Astrocyte (in vitro differentiated cells and primary cell): Measurements from ENCODE around the gene DENND4B. TPM values are rescaled to one million over a fixed set of nuclear protein-coding genes. Genes with fewer than 3 reads are reported as not detected.

ENCODE experiments used
- DNase-seq: peaks from one replicate; pipeline ENCODE4 v3.0.0-alpha.2; 2010; ENCODE audit warnings: low read depth
- FAIRE-seq: peaks from 2 replicates; lab custom pipeline; 2011; peaks lifted over from hg19 to GRCh38; lab: Jason Lieb, UNC
- H2AFZ ChIP-seq: 2 replicates; pipeline ENCODE4 v1.6.0; 2012; ENCODE audit warnings: low read depth, low read length, inconsistent platforms
- H3K27ac ChIP-seq: 2 replicates; pipeline ENCODE4 v1.5.1; 2011; ENCODE audit warnings: low read depth, low read length, inconsistent platforms
- H3K27me3 ChIP-seq: 2 replicates; pipeline ENCODE4 v1.6.0; 2011; ENCODE audit warnings: low read length, inconsistent platforms; ENCODE audit not compliant: insufficient read depth
- H3K36me3 ChIP-seq: 2 replicates; pipeline ENCODE4 v1.5.1; 2011; ENCODE audit warnings: low read length, inconsistent platforms; ENCODE audit not compliant: insufficient read depth
- H3K4me1 ChIP-seq: 2 replicates; pipeline ENCODE4 v1.5.1; 2011; ENCODE audit warnings: low read length, inconsistent platforms; ENCODE audit not compliant: insufficient read depth
- H3K4me2 ChIP-seq: 2 replicates; pipeline ENCODE4 v1.6.0; 2012; ENCODE audit warnings: low read length, inconsistent platforms
- H3K4me3 ChIP-seq: 2 replicates; pipeline ENCODE4 v1.5.1; 2011; ENCODE audit warnings: low read depth, mild to moderate bottlenecking, low read length, inconsistent platforms; ENCODE audit not compliant: insufficient read depth
- H3K79me2 ChIP-seq: 2 replicates; pipeline ENCODE4 v1.6.0; 2012; ENCODE audit warnings: mild to moderate bottlenecking, low read length, inconsistent platforms; ENCODE audit not compliant: insufficient read depth
- H3K9ac ChIP-seq: 2 replicates; pipeline ENCODE4 v1.6.0; 2012; ENCODE audit warnings: mild to moderate bottlenecking, low read length, inconsistent platforms
- H3K9me3 ChIP-seq: 2 replicates; pipeline ENCODE4 v1.5.1; 2012; ENCODE audit warnings: low read depth, mild to moderate bottlenecking, low read length, inconsistent platforms; ENCODE audit not compliant: insufficient read depth
- H4K20me1 ChIP-seq: 2 replicates; pipeline ENCODE4 v1.6.0; 2012; ENCODE audit warnings: low read length, inconsistent platforms; ENCODE audit not compliant: insufficient read depth
- H3K27ac Mint-ChIP-seq: one replicate; pipeline ENCODE4 v1.8.0; 2021; ENCODE audit warnings: mild to moderate bottlenecking, mixed read lengths; ENCODE audit not compliant: unreplicated experiment
- H3K27me3 Mint-ChIP-seq: one replicate; pipeline ENCODE4 v1.8.0; 2021; ENCODE audit warnings: low read depth, mixed read lengths; ENCODE audit not compliant: unreplicated experiment
- H3K36me3 Mint-ChIP-seq: one replicate; pipeline ENCODE4 v1.8.0; 2021; ENCODE audit warnings: low read depth, mixed read lengths; ENCODE audit not compliant: unreplicated experiment
- H3K4me1 Mint-ChIP-seq: one replicate; pipeline ENCODE4 v1.8.0; 2021; ENCODE audit warnings: low read depth, mixed read lengths; ENCODE audit not compliant: unreplicated experiment
- H3K4me3 Mint-ChIP-seq: one replicate; pipeline ENCODE4 v1.8.0; 2021; ENCODE audit warnings: mild to moderate bottlenecking, moderate library complexity, mixed read lengths; ENCODE audit not compliant: unreplicated experiment
- H3K9me3 Mint-ChIP-seq: one replicate; pipeline ENCODE4 v1.8.0; 2021; ENCODE audit warnings: mild to moderate bottlenecking, mixed read lengths; ENCODE audit not compliant: unreplicated experiment
- EZH2 ChIP-seq: IDR thresholded peaks from 2 replicates; pipeline ENCODE4 v1.6.1; 2012; ENCODE audit warnings: mild to moderate bottlenecking, low read length, inconsistent platforms; ENCODE audit not compliant: insufficient read depth
- total RNA-seq: library from RNA; stranded (reverse); gene quantifications from 2 replicates; pipeline ENCODE4 v1.2.1, GENCODE V29; 2021
- TF ChIP-seq, protein P1 (sequence below): IDR thresholded peaks from 2 replicates; pipeline ENCODE4 v1.5.1; 2011; ENCODE audit warnings: low read depth, mild to moderate bottlenecking, inconsistent platforms, low read length, moderate library complexity; ENCODE audit not compliant: insufficient read depth

DENND4B gene
- total RNA-seq, 1 donor from 2014 or later = 31.3 TPM

DNA sequence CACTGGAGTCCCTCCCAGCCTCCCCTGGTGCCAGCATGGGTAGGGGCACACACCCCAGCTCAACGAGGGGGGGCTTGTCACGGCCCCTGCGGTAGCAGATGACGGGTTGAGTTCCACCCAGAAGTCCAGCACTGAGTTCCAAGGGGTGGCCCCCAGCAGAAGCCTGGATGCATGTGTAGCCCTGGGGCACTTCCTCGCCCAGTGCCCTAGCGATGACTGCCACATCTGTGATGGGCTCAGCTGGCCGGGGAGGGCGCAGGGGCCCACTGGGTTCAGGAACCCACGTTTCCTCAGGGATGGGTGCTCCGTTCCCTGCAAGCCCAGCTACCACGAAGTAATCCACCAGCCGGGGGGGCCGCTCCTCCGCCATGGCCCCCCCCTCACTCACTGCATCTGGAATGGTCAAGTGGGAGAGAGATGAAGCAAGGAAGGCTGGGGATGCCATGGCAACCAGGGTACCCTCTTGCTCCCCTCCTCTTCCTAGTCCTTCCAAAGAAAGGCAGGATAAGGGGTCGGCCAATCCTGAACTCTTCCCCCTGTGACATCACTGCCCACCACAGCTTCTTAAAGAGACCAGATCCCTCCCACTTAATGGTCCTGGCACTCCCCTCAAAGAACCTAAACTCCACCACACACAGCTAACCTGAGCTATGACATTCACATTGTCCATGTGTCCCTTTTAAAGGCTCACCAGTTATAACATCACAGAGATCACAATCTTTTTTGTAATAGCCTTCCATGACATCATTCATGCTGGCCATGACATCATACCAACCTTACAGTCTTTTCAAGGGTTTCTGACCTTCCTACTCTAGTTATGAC is 2.3 kb downstream of the DENND4B start:
- Histone ChIP-seq H3K4me3 (no peak overlapping the region), H3K36me3 (peaks cover 6% of the 10 kb centered on the region), H3K4me1 (peaks cover 9% of the 10 kb centered on the region), H3K27ac (no peak overlapping the region), H4K20me1 (no peaks in the 10 kb centered on the region), H3K79me2 (peaks cover 26% of the 10 kb centered on the region), H3K9me3 (no peaks in the 10 kb centered on the region), H3K9ac (peak overlapping the region; percentile 85), H3K27me3 (no peaks in the 10 kb centered on the region), H3K4me2 (no peak overlapping the region), H2AFZ (no peak overlapping the region)
- H3K27ac Mint-ChIP-seq = peak overlapping the region; percentile 34
- DNase-seq (no peak), FAIRE-seq (no peak)
- peaks cover 6% of the 10 kb centered on the region for H3K4me1 Mint-ChIP-seq
- peak overlapping the region; percentile 90 for H3K4me3 Mint-ChIP-seq
- no peaks in the 10 kb centered on the region for H3K27me3 Mint-ChIP-seq
- H3K36me3 Mint-ChIP-seq = peaks cover 13% of the 10 kb centered on the region
- no peaks in the 10 kb centered on the region for H3K9me3 Mint-ChIP-seq
- TF ChIP-seq EZH2 = no peak
- TF ChIP-seq, protein P1, sequence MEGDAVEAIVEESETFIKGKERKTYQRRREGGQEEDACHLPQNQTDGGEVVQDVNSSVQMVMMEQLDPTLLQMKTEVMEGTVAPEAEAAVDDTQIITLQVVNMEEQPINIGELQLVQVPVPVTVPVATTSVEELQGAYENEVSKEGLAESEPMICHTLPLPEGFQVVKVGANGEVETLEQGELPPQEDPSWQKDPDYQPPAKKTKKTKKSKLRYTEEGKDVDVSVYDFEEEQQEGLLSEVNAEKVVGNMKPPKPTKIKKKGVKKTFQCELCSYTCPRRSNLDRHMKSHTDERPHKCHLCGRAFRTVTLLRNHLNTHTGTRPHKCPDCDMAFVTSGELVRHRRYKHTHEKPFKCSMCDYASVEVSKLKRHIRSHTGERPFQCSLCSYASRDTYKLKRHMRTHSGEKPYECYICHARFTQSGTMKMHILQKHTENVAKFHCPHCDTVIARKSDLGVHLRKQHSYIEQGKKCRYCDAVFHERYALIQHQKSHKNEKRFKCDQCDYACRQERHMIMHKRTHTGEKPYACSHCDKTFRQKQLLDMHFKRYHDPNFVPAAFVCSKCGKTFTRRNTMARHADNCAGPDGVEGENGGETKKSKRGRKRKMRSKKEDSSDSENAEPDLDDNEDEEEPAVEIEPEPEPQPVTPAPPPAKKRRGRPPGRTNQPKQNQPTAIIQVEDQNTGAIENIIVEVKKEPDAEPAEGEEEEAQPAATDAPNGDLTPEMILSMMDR = no peak

DNA sequence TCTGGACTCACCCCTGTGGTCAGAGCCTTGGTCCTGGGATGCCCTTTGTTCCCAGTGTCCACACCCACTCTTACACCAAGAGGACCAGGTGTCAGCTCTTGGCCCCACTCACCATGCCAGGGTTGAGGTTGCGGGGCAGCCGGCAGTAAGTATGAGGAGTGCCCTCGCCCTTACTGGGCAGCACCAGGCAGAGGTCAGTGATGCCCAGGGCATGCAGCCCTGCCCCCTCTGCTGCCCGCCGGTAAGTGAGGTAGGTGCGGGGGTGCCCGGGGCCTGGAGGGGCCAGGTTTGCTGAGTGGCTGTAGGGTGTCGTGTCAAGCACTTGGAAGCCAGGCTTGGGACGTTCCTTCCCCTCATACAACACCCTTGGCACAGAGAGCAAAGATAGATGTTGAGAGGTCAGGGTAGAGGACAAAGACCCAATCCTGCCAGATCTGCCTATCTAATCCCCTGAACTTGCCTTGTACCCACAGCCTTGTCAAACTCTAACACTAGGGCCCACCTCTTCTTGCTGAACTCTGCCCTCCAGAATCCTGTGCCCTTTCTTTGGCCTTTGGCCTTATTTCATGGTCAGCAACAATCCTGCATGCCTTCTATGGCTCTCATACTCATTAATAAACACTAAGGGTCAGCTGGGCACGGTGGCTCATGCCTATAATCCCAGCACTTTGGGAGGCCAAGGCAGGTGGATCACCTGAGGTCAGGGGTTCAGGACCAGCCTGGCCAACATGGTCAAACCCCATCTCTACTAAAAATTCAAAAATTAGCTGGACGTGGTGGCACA is 3.6 kb downstream of the DENND4B start:
- Histone ChIP-seq H3K36me3 (peaks cover 5% of the 10 kb centered on the region), H3K79me2 (peaks cover 26% of the 10 kb centered on the region), H3K9ac (no peak overlapping the region), H3K9me3 (no peaks in the 10 kb centered on the region), H3K4me3 (no peak overlapping the region), H3K4me2 (no peak overlapping the region), H3K27me3 (no peaks in the 10 kb centered on the region), H3K27ac (no peak overlapping the region), H3K4me1 (peaks cover 9% of the 10 kb centered on the region), H4K20me1 (no peaks in the 10 kb centered on the region), H2AFZ (no peak overlapping the region)
- H3K27ac Mint-ChIP-seq = no peak overlapping the region
- H3K4me1 Mint-ChIP-seq = peaks cover 6% of the 10 kb centered on the region
- no peaks in the 10 kb centered on the region for H3K9me3 Mint-ChIP-seq
- TF ChIP-seq, protein P1 = no peak
- no peak for TF ChIP-seq EZH2
- no peak overlapping the region for H3K4me3 Mint-ChIP-seq
- DNase-seq (no peak), FAIRE-seq (no peak)
- no peaks in the 10 kb centered on the region for H3K27me3 Mint-ChIP-seq
- peaks cover 14% of the 10 kb centered on the region for H3K36me3 Mint-ChIP-seq
